A673 (cell line): ENCODE data around the gene ING5. TPM values are rescaled to one million over a fixed set of nuclear protein-coding genes. Genes with fewer than 3 reads are reported as not detected.

Experiments
- BruUV-seq: library from RNA; stranded (reverse); fragments of 400-500 nt; replicated peaks from 2 replicates; lab custom pipeline; 2021; lab: Mats Ljungman, UMichigan
- CTCF ChIA-PET: fragments of 300-600 bp; sonication (Branson Sonifier 250); formaldehyde crosslinking; loops from one replicate; lab custom pipeline; 2022; ENCODE audit warnings: antibody characterized with exemption; lab: Charles Lee
- POLR2A ChIA-PET: fragments of 300-600 bp; sonication (Branson Sonifier 250); formaldehyde crosslinking; loops from one replicate; lab custom pipeline; 2022; ENCODE audit warnings: antibody characterized with exemption; ENCODE audit not compliant: low non-redundant PET; lab: Charles Lee
- DNase-seq: peaks from one replicate; pipeline ENCODE4 v3.0.0-alpha.2; 2015; ENCODE audit warnings: low spot score
- H3K27ac ChIP-seq: fragments of 200-600 bp; sonication (generic); 2 replicates; pipeline ENCODE4 v1.5.1; 2016; ENCODE audit warnings: mixed run types, low read depth, mild to moderate bottlenecking, mixed read lengths, antibody characterized with exemption, low read length; ENCODE audit not compliant: poor library complexity, severe bottlenecking
- H3K27me3 ChIP-seq: fragments of 200-600 bp; sonication (generic); replicated peaks from 2 replicates; pipeline ENCODE4 v1.6.1; 2017; ENCODE audit warnings: mixed run types, low read depth, mild to moderate bottlenecking, mixed read lengths, antibody characterized with exemption, low read length; ENCODE audit not compliant: insufficient read depth, poor library complexity
- H3K36me3 ChIP-seq: fragments of 200-600 bp; sonication (generic); 2 replicates; pipeline ENCODE4 v1.6.1; 2016; ENCODE audit warnings: mixed run types, mild to moderate bottlenecking, mixed read lengths, antibody characterized with exemption, low read length; ENCODE audit not compliant: insufficient read depth, poor library complexity, severe bottlenecking
- H3K4me1 ChIP-seq: fragments of 200-600 bp; sonication (generic); 2 replicates; pipeline ENCODE4 v1.6.1; 2017; ENCODE audit warnings: mixed run types, mild to moderate bottlenecking, mixed read lengths, antibody characterized with exemption, low read length; ENCODE audit not compliant: insufficient read depth, poor library complexity, severe bottlenecking
- H3K4me3 ChIP-seq: fragments of 200-600 bp; sonication (generic); 2 replicates; pipeline ENCODE4 v1.5.1; 2016; ENCODE audit warnings: low read depth, mixed run types, mild to moderate bottlenecking, mixed read lengths, low read length; ENCODE audit not compliant: poor library complexity, severe bottlenecking
- H3K9me3 ChIP-seq: fragments of 200-600 bp; sonication (generic); 2 replicates; pipeline ENCODE4 v1.6.1; 2016; ENCODE audit warnings: mixed run types, low read depth, mild to moderate bottlenecking, mixed read lengths, antibody characterized with exemption, low read length; ENCODE audit not compliant: poor library complexity, severe bottlenecking
- EZH2 ChIP-seq: fragments of 200-600 bp; sonication (generic); IDR thresholded peaks from 2 replicates; pipeline ENCODE4 v1.6.1; 2017; ENCODE audit warnings: borderline replicate concordance, low read depth, mild to moderate bottlenecking, mixed read lengths, antibody characterized with exemption, low read length; ENCODE audit not compliant: poor library complexity, severe bottlenecking
- intact Hi-C: fragments of 100-400 bp; cut with micrococcal nuclease; formaldehyde crosslinking; loops from one replicate; pipeline ENCODE4 v1.10.0; 2022; ENCODE audit not compliant: unreplicated experiment
- total RNA-seq: library from RNA; stranded (reverse); gene quantifications from 2 replicates; pipeline ENCODE4 v1.2.3, GENCODE V29; 2021
- TF ChIP-seq, protein P1 (sequence below): fragments of 300-800, 200-600 bp; sonication (generic); conservative IDR thresholded peaks from 2 replicates; pipeline ENCODE4 v1.5.1; 2017; ENCODE audit warnings: low read depth, mild to moderate bottlenecking, antibody characterized with exemption, low read length, moderate library complexity, mixed read lengths

The ING5 gene
- total RNA-seq, 1 experiment from 2014 or later = 70.3 TPM

DNA sequence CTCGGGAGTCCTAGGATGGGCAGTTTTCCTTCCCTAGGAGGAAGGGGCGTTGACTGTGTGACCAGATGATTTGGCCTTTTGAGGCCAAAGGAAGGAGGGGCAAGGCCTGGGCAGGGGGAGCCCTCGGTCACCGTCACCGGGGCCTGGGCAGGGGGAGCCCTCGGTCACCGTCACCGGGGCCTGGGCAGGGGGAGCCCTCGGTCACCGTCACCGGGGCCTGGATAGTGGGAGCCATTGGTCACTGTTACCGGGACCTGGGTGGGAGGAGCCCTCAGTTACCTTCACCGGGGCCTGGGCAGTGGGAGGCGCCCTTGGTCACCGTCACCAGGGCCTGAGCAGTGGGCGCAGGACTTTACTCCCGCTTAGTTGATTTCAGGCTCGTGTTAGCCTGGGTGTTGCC, 49.9 kb downstream of the ING5 start:
- Histone ChIP-seq H3K4me1 (no peaks in the 10 kb centered on the region), H3K36me3 (peaks cover 14% of the 10 kb centered on the region), H3K4me3 (no peak overlapping the region), H3K27me3 (no peaks in the 10 kb centered on the region), H3K27ac (no peak overlapping the region), H3K9me3 (no peaks in the 10 kb centered on the region)
- no TSS peak for BruUV-seq
- TF ChIP-seq EZH2 = no peak
- TF ChIP-seq, protein P1, sequence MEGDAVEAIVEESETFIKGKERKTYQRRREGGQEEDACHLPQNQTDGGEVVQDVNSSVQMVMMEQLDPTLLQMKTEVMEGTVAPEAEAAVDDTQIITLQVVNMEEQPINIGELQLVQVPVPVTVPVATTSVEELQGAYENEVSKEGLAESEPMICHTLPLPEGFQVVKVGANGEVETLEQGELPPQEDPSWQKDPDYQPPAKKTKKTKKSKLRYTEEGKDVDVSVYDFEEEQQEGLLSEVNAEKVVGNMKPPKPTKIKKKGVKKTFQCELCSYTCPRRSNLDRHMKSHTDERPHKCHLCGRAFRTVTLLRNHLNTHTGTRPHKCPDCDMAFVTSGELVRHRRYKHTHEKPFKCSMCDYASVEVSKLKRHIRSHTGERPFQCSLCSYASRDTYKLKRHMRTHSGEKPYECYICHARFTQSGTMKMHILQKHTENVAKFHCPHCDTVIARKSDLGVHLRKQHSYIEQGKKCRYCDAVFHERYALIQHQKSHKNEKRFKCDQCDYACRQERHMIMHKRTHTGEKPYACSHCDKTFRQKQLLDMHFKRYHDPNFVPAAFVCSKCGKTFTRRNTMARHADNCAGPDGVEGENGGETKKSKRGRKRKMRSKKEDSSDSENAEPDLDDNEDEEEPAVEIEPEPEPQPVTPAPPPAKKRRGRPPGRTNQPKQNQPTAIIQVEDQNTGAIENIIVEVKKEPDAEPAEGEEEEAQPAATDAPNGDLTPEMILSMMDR = no peak
- intact Hi-C loops = no loop called here
- POLR2A ChIA-PET = no interaction called here
- CTCF ChIA-PET = no interaction called here
- no peak for DNase-seq

DNA sequence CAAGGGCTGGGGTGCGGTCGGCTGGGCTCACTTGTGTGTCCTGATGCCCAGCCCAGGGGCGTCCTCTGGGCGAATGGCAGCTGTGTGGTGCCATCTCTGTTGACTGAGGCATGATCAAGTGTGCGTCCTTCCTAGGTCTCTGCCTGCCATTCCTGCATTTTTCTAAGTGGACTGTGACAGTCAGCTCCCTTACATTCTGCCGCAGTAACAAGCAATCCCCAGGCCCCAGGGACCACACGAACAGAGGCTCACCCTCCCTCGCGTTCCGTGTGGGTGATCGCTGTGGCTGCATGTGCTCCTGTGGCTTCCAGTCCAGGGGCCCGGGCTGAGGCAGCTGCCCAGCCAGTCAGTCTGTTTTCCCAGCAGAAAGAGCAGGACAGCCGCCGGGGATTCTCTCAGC, 50.4 kb downstream of the ING5 start:
- CTCF ChIA-PET = no interaction called here
- Histone ChIP-seq H3K9me3 (no peaks in the 10 kb centered on the region), H3K36me3 (peaks cover 14% of the 10 kb centered on the region), H3K27ac (no peak overlapping the region), H3K27me3 (no peaks in the 10 kb centered on the region), H3K4me1 (no peaks in the 10 kb centered on the region), H3K4me3 (no peak overlapping the region)
- intact Hi-C loops = no loop called here
- no peak for TF ChIP-seq EZH2
- TF ChIP-seq, protein P1 = no peak
- POLR2A ChIA-PET = no interaction called here
- no TSS peak for BruUV-seq
- DNase-seq = no peak

DNA sequence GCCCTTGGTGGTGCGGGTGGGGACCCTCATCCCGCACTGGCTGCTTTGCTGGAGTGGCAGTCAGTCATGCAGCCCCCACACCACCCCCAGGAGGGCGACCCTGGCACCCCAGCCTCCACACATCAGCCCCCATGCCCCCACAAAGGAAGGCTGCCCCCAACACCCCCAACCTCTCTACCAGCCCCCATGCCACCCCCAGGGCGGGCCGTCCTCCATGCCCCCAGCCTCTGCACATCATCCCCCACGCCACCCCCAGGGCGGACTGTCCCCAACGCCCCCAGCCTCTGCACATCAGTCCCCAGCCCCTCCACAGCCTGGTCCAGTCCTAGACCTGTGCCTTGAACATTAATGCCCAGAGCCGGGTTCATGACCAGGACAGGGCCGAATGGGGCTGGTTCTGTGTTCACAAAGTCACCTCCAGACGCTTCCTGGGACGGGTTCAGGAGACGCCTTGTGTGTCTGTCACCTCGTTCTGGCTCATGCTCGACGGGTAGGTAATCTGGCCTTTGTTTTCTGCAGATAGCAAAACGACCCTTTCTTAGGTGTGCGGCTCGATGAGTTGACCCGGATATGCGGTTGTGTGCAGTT, 50.9 kb downstream of the ING5 start:
- H3K9me3 ChIP-seq = no peaks in the 10 kb centered on the region
- intact Hi-C loops = no loop called here
- ChIA-PET POLR2A (no interaction called here), CTCF (no interaction called here)
- TF ChIP-seq, protein P1 = no peak
- TF ChIP-seq EZH2 = no peak
- no TSS peak for BruUV-seq
- H3K4me3 ChIP-seq = no peak overlapping the region
- no peak for DNase-seq
- peaks cover 10% of the 10 kb centered on the region for H3K36me3 ChIP-seq
- no peaks in the 10 kb centered on the region for H3K4me1 ChIP-seq
- H3K27me3 ChIP-seq = no peaks in the 10 kb centered on the region
- no peak overlapping the region for H3K27ac ChIP-seq
